Duodenal mucosa (tissue), 2 donors: ENCODE measurements around the gene EXT2.

ENCODE experiments used
- H3K27ac ChIP-seq: one replicate; pipeline ENCODE4 v1.7.0; 2013; ENCODE audit warnings: low read depth, low read length
- H3K27me3 ChIP-seq, 2 donors: one replicate each; pipeline ENCODE4 v1.7.0; 2013; ENCODE audit warnings: low read length in 2 of 2, control low read depth in 1 of 2; ENCODE audit not compliant: insufficient read depth in 2 of 2, control insufficient read depth in 1 of 2
- H3K36me3 ChIP-seq, 2 donors: one replicate each; pipeline ENCODE4 v1.7.0; 2013; ENCODE audit warnings: low read length in 2 of 2, control low read depth in 1 of 2; ENCODE audit not compliant: insufficient read depth in 2 of 2, control insufficient read depth in 1 of 2
- H3K4me1 ChIP-seq, 2 donors: one replicate each; pipeline ENCODE4 v1.7.0; 2013; ENCODE audit warnings: low read length in 2 of 2, control low read depth in 1 of 2; ENCODE audit not compliant: insufficient read depth in 2 of 2, control insufficient read depth in 1 of 2
- H3K4me3 ChIP-seq, 2 donors: one replicate each; pipeline ENCODE4 v1.7.0; 2013; ENCODE audit warnings: low read length in 2 of 2, low read depth in 1 of 2
- H3K9ac ChIP-seq, 2 donors: one replicate each; pipeline ENCODE4 v1.7.0; 2013; ENCODE audit warnings: low read length in 2 of 2, low read depth in 1 of 2
- H3K9me3 ChIP-seq, 2 donors: one replicate each; pipeline ENCODE4 v1.7.0; 2013; ENCODE audit warnings: low read length in 2 of 2, control low read depth in 1 of 2; ENCODE audit not compliant: control insufficient read depth in 1 of 2

The EXT2 gene

GRCh38 chr11:44127130-44127529 lies 31.7 kb downstream of the EXT2 start:
- Histone ChIP-seq H3K9me3 (no peaks in the 10 kb centered on the region), H3K36me3 (peaks cover 55 to 71% of the 10 kb centered on the region in 2 donors), H3K4me3 (no peak overlapping the region), H3K4me1 (no peaks in the 10 kb centered on the region), H3K27me3 (no peaks in the 10 kb centered on the region), H3K27ac (no peak overlapping the region), H3K9ac (no peak overlapping the region)

DNA sequence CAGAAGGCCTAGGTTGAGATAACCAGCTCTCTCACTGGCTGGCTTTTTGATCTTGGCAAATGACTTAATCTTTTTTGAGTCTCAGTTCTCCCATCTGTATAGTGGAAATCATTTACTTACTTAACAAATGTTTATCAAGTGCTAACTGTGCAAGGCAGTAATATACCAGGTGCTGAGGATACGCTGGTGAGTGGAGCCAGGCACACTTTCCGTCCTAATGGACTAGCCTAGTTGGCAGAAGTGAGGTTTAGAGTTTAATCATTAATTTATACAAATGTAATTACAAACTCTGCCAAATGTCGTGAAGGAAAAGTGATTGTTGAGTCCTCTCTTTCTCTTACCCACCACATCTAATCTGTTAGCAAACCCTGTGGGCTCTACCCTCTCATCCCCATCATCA lies 33.3 kb downstream of the EXT2 start:
- Histone ChIP-seq H3K27ac (no peak overlapping the region), H3K4me3 (no peak overlapping the region), H3K9me3 (no peaks in the 10 kb centered on the region), H3K4me1 (peaks cover 4 to 7% of the 10 kb centered on the region in 2 donors), H3K27me3 (no peaks in the 10 kb centered on the region), H3K36me3 (peaks cover 55 to 69% of the 10 kb centered on the region in 2 donors), H3K9ac (no peak overlapping the region)

DNA sequence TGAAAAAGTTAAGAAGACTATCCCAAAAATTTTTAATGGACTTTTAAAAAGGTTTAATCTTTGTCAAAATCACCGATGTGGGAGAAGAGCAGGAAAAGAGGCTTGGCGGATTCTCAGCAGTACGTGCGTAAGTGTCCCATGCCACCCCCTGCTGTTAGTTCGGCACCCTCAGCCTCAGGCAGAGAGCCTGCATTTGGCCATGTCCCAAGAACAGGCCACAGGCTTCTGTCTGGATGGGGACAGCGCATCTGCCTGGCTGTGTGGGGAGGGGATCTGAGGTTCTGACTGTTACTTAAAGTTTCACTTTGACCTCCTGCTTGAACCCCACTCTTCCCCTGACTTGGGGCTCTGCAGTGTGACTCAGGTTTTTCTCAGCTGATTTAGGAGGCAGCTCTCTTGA lies 35.3 kb downstream of the EXT2 start:
- Histone ChIP-seq H3K4me3 (no peak overlapping the region), H3K36me3 (peaks cover 43 to 54% of the 10 kb centered on the region in 2 donors), H3K4me1 (peaks cover 6 to 11% of the 10 kb centered on the region in 2 donors), H3K27ac (no peak overlapping the region), H3K9ac (no peak overlapping the region), H3K9me3 (no peaks in the 10 kb centered on the region), H3K27me3 (no peaks in the 10 kb centered on the region)

DNA sequence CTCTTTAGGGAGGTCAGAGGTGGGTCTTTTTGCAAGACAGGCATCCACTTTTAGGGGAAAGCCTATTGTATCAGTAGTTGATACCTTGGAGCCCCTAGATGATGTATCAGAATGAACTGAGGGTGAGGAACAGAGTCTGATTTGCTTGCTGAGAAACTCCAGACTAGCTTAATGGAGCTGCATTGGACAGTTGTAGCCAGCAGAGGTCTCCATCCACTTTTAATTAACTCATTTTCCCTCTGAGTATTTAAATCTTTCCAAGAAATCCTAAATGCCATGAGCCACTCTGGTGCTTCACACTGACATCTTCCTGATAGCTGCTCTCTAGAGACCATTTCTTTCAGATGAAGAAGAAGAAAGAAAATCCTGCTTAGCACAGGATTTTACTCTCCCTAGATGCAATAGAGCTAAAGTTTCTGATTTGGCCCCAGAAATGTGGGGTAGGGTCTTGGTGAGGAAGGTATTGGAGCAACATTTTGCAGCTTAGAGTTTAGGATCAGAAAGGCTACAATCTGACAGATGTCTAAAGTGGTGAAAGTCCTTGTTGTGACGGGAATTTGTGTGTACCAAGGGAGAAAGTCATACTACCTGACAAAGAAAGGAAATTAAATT lies 38.0 kb downstream of the EXT2 start:
- Histone ChIP-seq H3K27ac (no peak overlapping the region), H3K4me1 (peaks cover 6 to 11% of the 10 kb centered on the region in 2 donors), H3K27me3 (no peaks in the 10 kb centered on the region), H3K9me3 (no peaks in the 10 kb centered on the region), H3K9ac (peak overlapping the region in 1 of 2 donors; percentile 5), H3K36me3 (peaks cover 22 to 32% of the 10 kb centered on the region in 2 donors), H3K4me3 (no peak overlapping the region)

DNA sequence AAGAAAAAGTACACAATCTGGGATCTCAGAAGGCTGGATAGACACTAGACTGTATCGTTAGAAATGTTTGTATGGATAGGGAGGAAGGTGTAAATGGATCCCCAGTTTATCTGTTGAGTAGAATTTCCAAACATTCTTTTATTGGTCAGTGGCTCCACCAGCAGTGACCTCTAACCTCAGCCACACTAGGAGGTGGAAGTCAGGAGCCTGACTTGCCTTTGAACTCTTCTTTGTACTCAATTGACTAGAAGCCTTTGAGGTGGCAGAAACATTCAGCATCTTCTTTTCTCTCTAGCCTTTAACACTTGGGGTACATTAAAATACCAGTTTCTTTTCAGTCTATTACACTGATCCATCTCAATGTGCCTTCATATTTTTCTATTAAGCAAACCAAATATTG lies 39.1 kb downstream of the EXT2 start:
- peaks cover 6 to 11% of the 10 kb centered on the region in 2 donors for H3K4me1 ChIP-seq
- H3K4me3 ChIP-seq: no peak overlapping the region
- no peak overlapping the region for H3K9ac ChIP-seq
- H3K36me3 ChIP-seq: peaks cover 17 to 20% of the 10 kb centered on the region in 2 donors
- no peak overlapping the region for H3K27ac ChIP-seq
- no peaks in the 10 kb centered on the region for H3K27me3 ChIP-seq
- no peaks in the 10 kb centered on the region for H3K9me3 ChIP-seq

DNA sequence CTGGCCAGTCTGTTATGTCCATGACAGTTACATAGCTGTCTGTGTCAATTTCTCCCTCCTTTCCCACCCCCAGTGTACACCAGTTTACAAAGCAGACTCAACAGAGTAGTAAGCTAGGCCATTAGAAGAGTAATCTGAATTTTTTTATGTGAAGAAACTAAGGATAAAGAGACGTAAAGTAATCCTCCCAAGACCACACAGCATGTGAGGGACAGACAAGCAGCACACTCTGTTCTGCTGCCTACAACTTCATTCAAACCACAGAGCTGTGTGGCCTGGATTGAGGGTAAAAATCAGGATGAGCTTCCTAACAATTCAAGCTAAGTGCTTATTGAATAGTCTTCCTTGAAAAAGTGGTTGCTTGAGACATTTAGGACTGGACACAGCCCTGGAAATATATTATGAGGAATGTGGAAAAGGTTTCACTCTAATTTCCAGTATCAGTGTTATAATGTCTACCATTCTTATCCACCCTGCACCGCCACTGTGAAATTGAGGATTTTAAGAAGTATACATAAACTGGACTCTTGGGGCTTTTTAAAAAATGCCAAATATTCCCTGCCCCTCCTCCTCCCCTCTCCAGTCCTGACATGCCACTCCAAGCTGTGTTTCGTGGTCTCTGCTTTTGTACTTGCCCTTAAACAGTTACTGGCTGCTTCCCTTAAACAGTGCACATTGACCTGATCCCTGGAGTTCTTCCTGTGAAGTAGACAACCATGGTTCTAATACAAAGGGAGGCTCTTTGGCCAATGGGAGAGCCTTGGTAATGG lies 40.9 kb downstream of the EXT2 start:
- Histone ChIP-seq H3K27me3 (no peaks in the 10 kb centered on the region), H3K9ac (no peak overlapping the region), H3K4me1 (peaks cover 6 to 11% of the 10 kb centered on the region in 2 donors), H3K36me3 (peaks cover 3 to 6% of the 10 kb centered on the region in 2 donors), H3K4me3 (no peak overlapping the region), H3K27ac (no peak overlapping the region), H3K9me3 (no peaks in the 10 kb centered on the region)

GRCh38 chr11:44137057-44137456 lies 41.6 kb downstream of the EXT2 start:
- Histone ChIP-seq H3K9me3 (no peaks in the 10 kb centered on the region), H3K27me3 (no peaks in the 10 kb centered on the region), H3K9ac (no peak overlapping the region), H3K36me3 (peaks cover 0 to 5% of the 10 kb centered on the region in 2 donors), H3K4me1 (peaks cover 6 to 11% of the 10 kb centered on the region in 2 donors), H3K4me3 (no peak overlapping the region), H3K27ac (no peak overlapping the region)

DNA sequence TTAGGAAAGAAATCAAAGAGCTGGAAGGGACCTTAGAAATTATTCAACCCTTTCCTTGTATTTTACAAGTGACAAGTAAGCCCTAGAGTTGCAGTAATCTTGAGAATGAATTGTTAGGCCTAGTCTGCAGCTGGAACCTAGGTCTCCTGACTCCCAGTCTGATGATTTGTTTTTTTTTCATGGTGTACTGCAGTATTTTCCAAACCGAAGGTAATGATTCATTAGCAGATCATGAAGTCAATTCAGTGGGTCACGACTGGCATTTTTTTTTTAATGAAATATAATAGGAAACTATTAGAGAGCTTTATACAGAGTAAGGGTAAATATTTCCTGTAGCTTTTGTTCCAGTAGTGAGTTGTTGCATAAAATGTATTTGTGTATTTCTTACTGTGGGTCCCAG lies 42.8 kb downstream of the EXT2 start:
- peaks cover 6 to 9% of the 10 kb centered on the region in 2 donors for H3K4me1 ChIP-seq
- no peak overlapping the region for H3K9ac ChIP-seq
- no peak overlapping the region for H3K4me3 ChIP-seq
- no peaks in the 10 kb centered on the region for H3K27me3 ChIP-seq
- H3K9me3 ChIP-seq: no peaks in the 10 kb centered on the region
- H3K27ac ChIP-seq: no peak overlapping the region
- H3K36me3 ChIP-seq: peaks cover 0 to 3% of the 10 kb centered on the region in 2 donors

DNA sequence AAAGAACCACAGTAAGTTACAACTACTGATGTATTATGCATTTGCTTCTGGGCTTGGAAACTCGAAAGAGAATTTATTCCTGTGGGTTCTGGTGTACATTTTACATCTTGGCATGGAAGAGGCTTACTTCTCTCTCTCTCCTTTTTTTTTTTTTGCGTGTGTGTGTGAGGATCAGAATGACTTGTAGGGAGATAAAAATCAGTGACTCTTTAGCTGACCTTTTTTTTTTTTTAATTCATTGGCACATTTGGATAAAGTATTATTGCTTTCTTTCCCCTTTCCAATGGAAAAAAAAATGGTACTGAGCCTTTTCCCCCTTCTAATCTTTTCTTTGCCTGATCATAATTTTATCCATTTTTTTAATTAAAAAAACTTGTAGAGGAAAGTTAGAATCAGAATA lies 43.5 kb downstream of the EXT2 start:
- Histone ChIP-seq H3K27me3 (no peaks in the 10 kb centered on the region), H3K9ac (no peak overlapping the region), H3K4me3 (no peak overlapping the region), H3K4me1 (peaks cover under 1 to 2% of the 10 kb centered on the region in 2 donors), H3K9me3 (no peaks in the 10 kb centered on the region), H3K36me3 (peaks cover 0 to 3% of the 10 kb centered on the region in 2 donors), H3K27ac (no peak overlapping the region)

GRCh38 chr11:44139565-44140330 lies 44.3 kb downstream of the EXT2 start:
- Histone ChIP-seq H3K9me3 (no peaks in the 10 kb centered on the region), H3K27ac (no peak overlapping the region), H3K4me3 (no peak overlapping the region), H3K27me3 (no peaks in the 10 kb centered on the region), H3K4me1 (no peaks in the 10 kb centered on the region), H3K36me3 (peaks cover 7% of the 10 kb centered on the region in 2 donors), H3K9ac (no peak overlapping the region)
